Fibroblast of lung (primary cell): ENCODE results near the gene HTR2A.

ENCODE experiments used
- EZH2 ChIP-seq: IDR thresholded peaks from 2 replicates; pipeline ENCODE4 v1.5.1; 2012; ENCODE audit warnings: low read length, control low read depth, mild to moderate bottlenecking; ENCODE audit errors: missing control alignments
- TF ChIP-seq, protein P1 (sequence below), 2 donors: IDR thresholded peaks in 1 of 2; conservative IDR thresholded peaks in 1 of 2; 1 replicate in 1 of 2; 2 replicates in 1 of 2; pipeline ENCODE4 v1.5.1; 2011 to 2012; ENCODE audit warnings: low read length in 2 of 2, control low read depth in 1 of 2, inconsistent platforms in 1 of 2, low read depth in 1 of 2, mild to moderate bottlenecking in 1 of 2

DNA sequence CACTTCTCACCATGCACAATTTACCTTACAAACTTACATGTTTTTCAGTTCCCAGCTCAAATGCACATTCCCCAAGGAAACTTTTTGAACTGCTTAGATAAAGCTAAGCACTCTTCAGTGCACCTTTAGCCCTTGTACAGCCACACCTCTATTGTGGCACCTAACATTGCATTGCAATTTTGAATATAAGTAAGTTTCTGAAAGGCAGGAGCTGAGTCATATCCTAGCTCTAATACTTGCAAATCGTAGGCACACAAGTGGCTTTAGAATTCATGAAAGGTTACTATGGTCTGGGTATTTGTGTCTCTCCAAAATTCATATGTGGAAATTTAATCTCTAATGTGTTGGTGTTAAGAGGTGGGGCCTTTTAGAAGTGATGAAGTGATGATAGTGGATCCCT is 95.0 kb downstream of the HTR2A start:
- TF ChIP-seq, protein P1, sequence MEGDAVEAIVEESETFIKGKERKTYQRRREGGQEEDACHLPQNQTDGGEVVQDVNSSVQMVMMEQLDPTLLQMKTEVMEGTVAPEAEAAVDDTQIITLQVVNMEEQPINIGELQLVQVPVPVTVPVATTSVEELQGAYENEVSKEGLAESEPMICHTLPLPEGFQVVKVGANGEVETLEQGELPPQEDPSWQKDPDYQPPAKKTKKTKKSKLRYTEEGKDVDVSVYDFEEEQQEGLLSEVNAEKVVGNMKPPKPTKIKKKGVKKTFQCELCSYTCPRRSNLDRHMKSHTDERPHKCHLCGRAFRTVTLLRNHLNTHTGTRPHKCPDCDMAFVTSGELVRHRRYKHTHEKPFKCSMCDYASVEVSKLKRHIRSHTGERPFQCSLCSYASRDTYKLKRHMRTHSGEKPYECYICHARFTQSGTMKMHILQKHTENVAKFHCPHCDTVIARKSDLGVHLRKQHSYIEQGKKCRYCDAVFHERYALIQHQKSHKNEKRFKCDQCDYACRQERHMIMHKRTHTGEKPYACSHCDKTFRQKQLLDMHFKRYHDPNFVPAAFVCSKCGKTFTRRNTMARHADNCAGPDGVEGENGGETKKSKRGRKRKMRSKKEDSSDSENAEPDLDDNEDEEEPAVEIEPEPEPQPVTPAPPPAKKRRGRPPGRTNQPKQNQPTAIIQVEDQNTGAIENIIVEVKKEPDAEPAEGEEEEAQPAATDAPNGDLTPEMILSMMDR (conservative IDR thresholded peaks at IDR 0.05 in 1 of 2, IDR thresholded peaks at IDR 0.05 in 1 of 2; ENCODE audit: low read depth in 1 of 2, low read length in 2 of 2): no peak
- no peak for TF ChIP-seq EZH2
